Upper lobe of left lung (tissue), 6 donors: Measurements from ENCODE around the gene SYNM. TPM values are rescaled to one million over a fixed set of nuclear protein-coding genes. Genes with fewer than 3 reads are reported as not detected.

Source experiments
- ATAC-seq, 2 donors: fragments of 200-7000 bp; cut with Tn5 transposase; one replicate each; pipeline ENCODE4 v1.9.1; 2022; ENCODE audit warnings: mild to moderate bottlenecking in 2 of 2, moderate library complexity in 2 of 2; ENCODE audit not compliant: low FRiP score in 2 of 2
- DNase-seq, 2 donors: peaks; one replicate each; pipeline ENCODE4 v3.0.0-alpha.2; 2019 to 2020
- H3K27ac ChIP-seq, 4 donors: fragments of 200-600 bp; sonication (generic); one replicate each; pipeline ENCODE4 v1.5.1; 2016 to 2019
- H3K27me3 ChIP-seq, 4 donors: fragments of 200-600 bp; sonication (generic); one replicate each; pipeline ENCODE4 v1.5.1; 2017 to 2019
- H3K36me3 ChIP-seq, 4 donors: fragments of 200-600 bp; sonication (generic); one replicate each; pipeline ENCODE4 v1.5.1; 2016 to 2019
- H3K4me1 ChIP-seq, 4 donors: fragments of 200-600 bp; sonication (generic); one replicate each; pipeline ENCODE4 v1.5.1; 2018 to 2019
- H3K4me3 ChIP-seq, 4 donors: fragments of 200-600 bp; sonication (generic); one replicate each; pipeline ENCODE4 v1.5.1; 2017 to 2019; ENCODE audit warnings: mild to moderate bottlenecking in 2 of 4, moderate library complexity in 1 of 4
- H3K9me3 ChIP-seq, 4 donors: fragments of 200-600 bp; sonication (generic); one replicate each; pipeline ENCODE4 v1.5.1; 2018 to 2019
- CTCF ChIP-seq, 6 experiments: fragments of 450-650 bp in 4 of 6; fragments of 200-600 bp in 2 of 6; sonication (generic) in 2 of 6; IDR thresholded peaks; one replicate each; pipeline ENCODE4 v1.5.1; 2016 to 2019; ENCODE audit warnings: antibody characterized with exemption in 6 of 6
- EP300 ChIP-seq, 4 donors: sonication (generic); formaldehyde crosslinking; IDR thresholded peaks; one replicate each; pipeline ENCODE4 v1.5.1; 2017; ENCODE audit warnings: antibody characterized with exemption in 4 of 4, control low read depth in 2 of 4
- POLR2A ChIP-seq, 4 donors: fragments of 450-650 bp; IDR thresholded peaks; one replicate each; pipeline ENCODE4 v1.5.1; 2016 to 2017; ENCODE audit warnings: antibody characterized with exemption in 4 of 4, mild to moderate bottlenecking in 2 of 4
- POLR2AphosphoS5 ChIP-seq, 2 donors: sonication (generic); formaldehyde crosslinking; IDR thresholded peaks; one replicate each; pipeline ENCODE4 v1.5.1; 2017; ENCODE audit warnings: antibody characterized with exemption in 2 of 2
- WGBS, 2 donors: methylation state at CpG; one replicate each; pipeline ENCODE4 v1.1.5; 2017 to 2018; 5-methylcytosine and 5-hydroxymethylcytosine counted together
- total RNA-seq, 6 donors: library from RNA; depleted of rRNA in 4 of 6; stranded (reverse); fragments of >200 nt in 4 of 6; gene quantifications; one replicate each; pipeline versions ENCODE4 v1.1.0 to v1.2.1, GENCODE V29; 2016 to 2021
- donor health status: DM: no; HTN: no; CAD: no; lungs with moderate emphysema.
- donor health status: DM: no; HTN: yes; CAD: no; lungs with severe emphysema.

The SYNM gene
- total RNA-seq, 6 donors from 2014 or later = 8.2 to 50.1 (median 19.1) TPM

- H3K27ac ChIP-seq = no peak overlapping the region
- no peaks in the 10 kb centered on the region for H3K9me3 ChIP-seq
- TF ChIP-seq CTCF (IDR thresholded peaks at IDR 0.05) = no peak
- no peak for TF ChIP-seq EP300 (IDR thresholded peaks at IDR 0.05)
- no peak for TF ChIP-seq POLR2A (IDR thresholded peaks at IDR 0.05)
- TF ChIP-seq POLR2AphosphoS5 (IDR thresholded peaks at IDR 0.05) = no peak
- H3K36me3 ChIP-seq = no peaks in the 10 kb centered on the region
- 91 to 93% methylated on average over 13 of the region's 13 CpGs for WGBS, 2 donors
- no peak for DNase-seq
- H3K27me3 ChIP-seq = no peaks in the 10 kb centered on the region
- ATAC-seq = no peak
- no peaks in the 10 kb centered on the region for H3K4me1 ChIP-seq
- no peak overlapping the region for H3K4me3 ChIP-seq
Measured at GRCh38 chr15:99092554-99093172, 12.2 kb upstream of the SYNM start.

GRCh38 chr15:99095626-99096025 lies 9.3 kb upstream of the SYNM start:
- DNase-seq (no peak), ATAC-seq (no peak)
- Histone ChIP-seq H3K4me3 (no peak overlapping the region), H3K27ac (no peak overlapping the region), H3K27me3 (peaks cover 0 to 3% (median 0%) of the 10 kb centered on the region in 4 donors), H3K9me3 (no peaks in the 10 kb centered on the region), H3K36me3 (no peaks in the 10 kb centered on the region), H3K4me1 (peaks cover 4 to 7% (median 5%) of the 10 kb centered on the region in 4 donors)
- WGBS, 2 donors = 67 to 80% methylated on average over 3 of the region's 3 CpGs
- TF ChIP-seq POLR2AphosphoS5 (IDR thresholded peaks at IDR 0.05) (no peak), POLR2A (IDR thresholded peaks at IDR 0.05) (no peak), CTCF (IDR thresholded peaks at IDR 0.05) (no peak), EP300 (IDR thresholded peaks at IDR 0.05) (no peak)

GRCh38 chr15:99096173-99096893 lies 8.5 kb upstream of the SYNM start:
- peaks cover 4 to 10% (median 8%) of the 10 kb centered on the region in 4 donors for H3K4me1 ChIP-seq
- H3K27me3 ChIP-seq = peaks cover 0 to 3% (median 0%) of the 10 kb centered on the region in 4 donors
- TF ChIP-seq POLR2AphosphoS5 (IDR thresholded peaks at IDR 0.05) = no peak
- no peak for TF ChIP-seq POLR2A (IDR thresholded peaks at IDR 0.05)
- no peak for TF ChIP-seq CTCF (IDR thresholded peaks at IDR 0.05)
- no peak for TF ChIP-seq EP300 (IDR thresholded peaks at IDR 0.05)
- H3K4me3 ChIP-seq = no peak overlapping the region
- H3K27ac ChIP-seq = no peak overlapping the region
- WGBS, 2 donors = 93 to 94% methylated on average over 11 of the region's 11 CpGs
- no peaks in the 10 kb centered on the region for H3K36me3 ChIP-seq
- no peaks in the 10 kb centered on the region for H3K9me3 ChIP-seq
- ATAC-seq (no peak), DNase-seq (no peak)

- Histone ChIP-seq H3K4me1 (peaks cover 4 to 10% (median 8%) of the 10 kb centered on the region in 4 donors), H3K27ac (no peak overlapping the region), H3K36me3 (no peaks in the 10 kb centered on the region), H3K9me3 (no peaks in the 10 kb centered on the region), H3K27me3 (peaks cover 0 to 3% (median 0%) of the 10 kb centered on the region in 4 donors), H3K4me3 (no peak overlapping the region)
- TF ChIP-seq POLR2AphosphoS5 (IDR thresholded peaks at IDR 0.05) (no peak), POLR2A (IDR thresholded peaks at IDR 0.05) (no peak)
- no peak for ATAC-seq
- DNase-seq = no peak
- WGBS, 2 donors = 91 to 94% methylated on average over 9 to 11 of the region's 11 CpGs
Measured at GRCh38 chr15:99096894-99097426, 7.9 kb upstream of the SYNM start.
